Fibroblast of skin of back (primary cell): ENCODE measurements around the gene RHEBL1.
A peak's percentile ranks its signal among the peaks of the same experiment; 100 is the strongest.

Experiments used
- DNase-seq: peaks from one replicate; pipeline ENCODE4 v3.0.0-alpha.2; 2013

RHEBL1 gene

GRCh38 chr12:49036029-49036428 is 33.8 kb downstream of the RHEBL1 start:
- no peak for DNase-seq

- DNase-seq, result no peak
Observed at GRCh38 chr12:49034286-49034622, 35.5 kb downstream of the RHEBL1 start.

GRCh38 chr12:49033611-49034285 is 36.0 kb downstream of the RHEBL1 start:
- no peak for DNase-seq

GRCh38 chr12:49032679-49033447 is 36.9 kb downstream of the RHEBL1 start:
- no peak for DNase-seq

- DNase-seq, result no peak
Observed at GRCh38 chr12:49032276-49032675, 37.5 kb downstream of the RHEBL1 start.

- DNase-seq, result no peak
Observed at GRCh38 chr12:49031573-49032161, 38.1 kb downstream of the RHEBL1 start.

- DNase-seq, result no peak
Observed at GRCh38 chr12:49030714-49031572, 38.8 kb downstream of the RHEBL1 start.

- DNase-seq, result no peak
Observed at GRCh38 chr12:49030119-49030518, 39.7 kb downstream of the RHEBL1 start.

GRCh38 chr12:49028666-49029275 is 41.0 kb downstream of the RHEBL1 start:
- no peak for DNase-seq

GRCh38 chr12:49027846-49028555 is 41.8 kb downstream of the RHEBL1 start:
- no peak for DNase-seq

GRCh38 chr12:49026678-49027480 is 42.9 kb downstream of the RHEBL1 start:
- DNase-seq, result no peak

GRCh38 chr12:49026101-49026500 is 43.7 kb downstream of the RHEBL1 start:
- DNase-seq, result no peak

- DNase-seq, result no peak
Observed at GRCh38 chr12:49025463-49025862, 44.3 kb downstream of the RHEBL1 start.

GRCh38 chr12:49024543-49024942 is 45.2 kb downstream of the RHEBL1 start:
- no peak for DNase-seq

- no peak for DNase-seq
Observed at GRCh38 chr12:49023812-49024211, 46.0 kb downstream of the RHEBL1 start.

GRCh38 chr12:49022558-49023178 is 47.1 kb downstream of the RHEBL1 start:
- DNase-seq, result no peak

- no peak for DNase-seq
Observed at GRCh38 chr12:49021292-49021915, 48.4 kb downstream of the RHEBL1 start.

GRCh38 chr12:49020441-49020840 is 49.3 kb downstream of the RHEBL1 start:
- DNase-seq, result no peak

- peak; percentile 55 for DNase-seq
Observed at GRCh38 chr12:49019443-49020324, 50.1 kb downstream of the RHEBL1 start.
